HG03039 (cell line): ENCODE results near the gene TIMM10.

Experiments
- ATAC-seq: cut with Tn5 transposase; IDR thresholded peaks from one replicate; pipeline ENCODE4 v1.9.1; 2021; ENCODE audit warnings: mild to moderate bottlenecking, moderate library complexity; ENCODE audit not compliant: unreplicated experiment

TIMM10 gene

GRCh38 chr11:57487021-57487778, 43.4 kb downstream of the TIMM10 start:
- no peak for ATAC-seq

- ATAC-seq: no peak
These were observed 45.1 kb downstream of the TIMM10 start for GRCh38 chr11:57485217-57485990.

GRCh38 chr11:57484141-57484710, 46.3 kb downstream of the TIMM10 start:
- no peak for ATAC-seq

- ATAC-seq: no peak
These were observed 47.0 kb downstream of the TIMM10 start for GRCh38 chr11:57483562-57483918.

GRCh38 chr11:57482782-57483561, 47.6 kb downstream of the TIMM10 start:
- peak; percentile 49 for ATAC-seq

GRCh38 chr11:57481915-57482781, 48.4 kb downstream of the TIMM10 start:
- no peak for ATAC-seq

GRCh38 chr11:57481315-57481714, 49.2 kb downstream of the TIMM10 start:
- ATAC-seq: no peak

- peak; percentile 40 for ATAC-seq
These were observed 50.0 kb downstream of the TIMM10 start for GRCh38 chr11:57480409-57481137.

GRCh38 chr11:57479911-57480310, 50.6 kb downstream of the TIMM10 start:
- no peak for ATAC-seq

GRCh38 chr11:57479021-57479663, 51.4 kb downstream of the TIMM10 start:
- ATAC-seq: no peak
